Retinal pigment epithelial cell (primary cell): ENCODE data around the gene NAV3.

Experiments
- DNase-seq: peaks from one replicate; pipeline ENCODE4 v3.0.0-alpha.2; 2010; ENCODE audit warnings: low read depth
- H3K4me3 ChIP-seq: 2 replicates; pipeline ENCODE4 v1.5.1; 2011; ENCODE audit warnings: mild to moderate bottlenecking, low read length, control low read depth, moderate library complexity
- CTCF ChIP-seq: conservative IDR thresholded peaks from 2 replicates; pipeline ENCODE4 v1.5.1; 2011; ENCODE audit warnings: low read depth, low read length, control low read depth, inconsistent platforms

NAV3 gene

GRCh38 chr12:77795699-77796098, 35.0 kb upstream of the NAV3 start:
- no peak overlapping the region for H3K4me3 ChIP-seq
- no peak for TF ChIP-seq CTCF
- no peak for DNase-seq

GRCh38 chr12:77796775-77797174, 33.9 kb upstream of the NAV3 start:
- no peak for TF ChIP-seq CTCF
- peak; percentile 6 for DNase-seq
- no peak overlapping the region for H3K4me3 ChIP-seq

GRCh38 chr12:77800501-77800900, 30.2 kb upstream of the NAV3 start:
- no peak overlapping the region for H3K4me3 ChIP-seq
- no peak for DNase-seq
- no peak for TF ChIP-seq CTCF

- H3K4me3 ChIP-seq = no peak overlapping the region
- no peak for TF ChIP-seq CTCF
- no peak for DNase-seq
These were observed 22.2 kb upstream of the NAV3 start for GRCh38 chr12:77808534-77808933.

GRCh38 chr12:77813558-77813957, 17.1 kb upstream of the NAV3 start:
- DNase-seq = no peak
- TF ChIP-seq CTCF = no peak
- no peak overlapping the region for H3K4me3 ChIP-seq

- no peak overlapping the region for H3K4me3 ChIP-seq
- no peak for TF ChIP-seq CTCF
- no peak for DNase-seq
These were observed 16.3 kb upstream of the NAV3 start for GRCh38 chr12:77814386-77814785.

- TF ChIP-seq CTCF = no peak
- no peak for DNase-seq
These were observed 14.5 kb upstream of the NAV3 start for GRCh38 chr12:77816196-77816595.

More at GRCh38 chr12:77816196-77816595, 14.5 kb upstream of the NAV3 start:
- H3K4me3 ChIP-seq = no peak overlapping the region
